ENCODE data around the gene STX10. TPM values are rescaled to one million over a fixed set of nuclear protein-coding genes. Genes with fewer than 3 reads are reported as not detected.

Gene STX10
- total and polyA plus RNA-seq, 7 donors: 18.5 to 63.3 (median 20.4) TPM

GRCh38 chr19:13097033-13097462, 53.1 kb downstream of the STX10 start:
- Histone ChIP-seq H3K27me3 (ENCODE audit: insufficient read depth in 3 of 3, low read length in 2 of 3) (no peaks in the 10 kb centered on the region), H3K4me1 (peaks cover 21% of the 10 kb centered on the region), H3K27ac (no peak overlapping the region), H3K9me3 (no peaks in the 10 kb centered on the region), H3K4me3 (peak overlapping the region; percentile 45), H3K36me3 (ENCODE audit: insufficient read depth in 1 of 2, low read depth in 1 of 2) (peaks cover 0 to 23% of the 10 kb centered on the region in 2 donors)
- DNase-seq (no peak), ATAC-seq (no peak)
- no peak for TF ChIP-seq CTCF (IDR thresholded peaks at IDR 0.05)
- WGBS, 3 donors: 66 to 71% (median 68%) methylated on average over 20 of the region's 20 CpGs
- intact Hi-C loops (cut with DNase I): no loop called here

GRCh38 chr19:13095934-13096927, 53.9 kb downstream of the STX10 start:
- WGBS, 3 donors: 74 to 76% (median 75%) methylated on average over 42 to 44 of the region's 44 CpGs
- DNase-seq (no peak), ATAC-seq (no peak)
- Histone ChIP-seq H3K36me3 (ENCODE audit: insufficient read depth in 1 of 2, low read depth in 1 of 2) (peaks cover 0 to 30% of the 10 kb centered on the region in 2 donors), H3K4me3 (peak overlapping the region; percentile 45), H3K27ac (peak overlapping the region; percentile 30), H3K4me1 (peaks cover 22% of the 10 kb centered on the region), H3K9me3 (no peaks in the 10 kb centered on the region), H3K27me3 (ENCODE audit: insufficient read depth in 3 of 3, low read length in 2 of 3) (no peaks in the 10 kb centered on the region)
- intact Hi-C loops (cut with DNase I): no loop called here
- no peak for TF ChIP-seq CTCF (IDR thresholded peaks at IDR 0.05)

- Histone ChIP-seq H3K4me1 (peaks cover 29% of the 10 kb centered on the region), H3K9me3 (no peaks in the 10 kb centered on the region), H3K36me3 (ENCODE audit: insufficient read depth in 1 of 2, low read depth in 1 of 2) (peaks cover 0 to 38% of the 10 kb centered on the region in 2 donors), H3K27me3 (ENCODE audit: insufficient read depth in 3 of 3, low read length in 2 of 3) (no peaks in the 10 kb centered on the region), H3K27ac (no peak overlapping the region), H3K4me3 (peak overlapping the region; percentile 15)
- TF ChIP-seq CTCF (IDR thresholded peaks at IDR 0.05): no peak
- no peak for ATAC-seq
- intact Hi-C loops (cut with DNase I): no loop called here
- WGBS, 3 donors: 70 to 79% (median 73%) methylated on average over 24 to 25 of the region's 25 CpGs
- DNase-seq: no peak
Observed at GRCh38 chr19:13095393-13095784, 54.8 kb downstream of the STX10 start.

- 71 to 74% (median 72%) methylated on average over 14 to 16 of the region's 16 CpGs for WGBS, 3 donors
- TF ChIP-seq CTCF (IDR thresholded peaks at IDR 0.05): no peak
- Histone ChIP-seq H3K27me3 (ENCODE audit: insufficient read depth in 3 of 3, low read length in 2 of 3) (no peaks in the 10 kb centered on the region), H3K4me3 (peak overlapping the region; percentile 15), H3K36me3 (ENCODE audit: insufficient read depth in 1 of 2, low read depth in 1 of 2) (peaks cover 0 to 44% of the 10 kb centered on the region in 2 donors), H3K27ac (no peak overlapping the region), H3K4me1 (peaks cover 29% of the 10 kb centered on the region), H3K9me3 (no peaks in the 10 kb centered on the region)
- ATAC-seq (no peak), DNase-seq (no peak)
- intact Hi-C loops (cut with DNase I): no loop called here
Observed at GRCh38 chr19:13094771-13095392, 55.3 kb downstream of the STX10 start.
